HL-60/S4 treated with retinoic acid at 250 ng/mL for 4 days and 3 days (cell line): ENCODE results near the gene DNASE2B.

Experiments
- in situ Hi-C: fragments of 300-500 bp; cut with MboI; formaldehyde crosslinking; loops from 2 replicates; pipeline ENCODE4 v1.7.0; 2022; ENCODE audit warnings: low sequenced_read_pairs

DNASE2B gene, protein sequence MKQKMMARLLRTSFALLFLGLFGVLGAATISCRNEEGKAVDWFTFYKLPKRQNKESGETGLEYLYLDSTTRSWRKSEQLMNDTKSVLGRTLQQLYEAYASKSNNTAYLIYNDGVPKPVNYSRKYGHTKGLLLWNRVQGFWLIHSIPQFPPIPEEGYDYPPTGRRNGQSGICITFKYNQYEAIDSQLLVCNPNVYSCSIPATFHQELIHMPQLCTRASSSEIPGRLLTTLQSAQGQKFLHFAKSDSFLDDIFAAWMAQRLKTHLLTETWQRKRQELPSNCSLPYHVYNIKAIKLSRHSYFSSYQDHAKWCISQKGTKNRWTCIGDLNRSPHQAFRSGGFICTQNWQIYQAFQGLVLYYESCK

DNA sequence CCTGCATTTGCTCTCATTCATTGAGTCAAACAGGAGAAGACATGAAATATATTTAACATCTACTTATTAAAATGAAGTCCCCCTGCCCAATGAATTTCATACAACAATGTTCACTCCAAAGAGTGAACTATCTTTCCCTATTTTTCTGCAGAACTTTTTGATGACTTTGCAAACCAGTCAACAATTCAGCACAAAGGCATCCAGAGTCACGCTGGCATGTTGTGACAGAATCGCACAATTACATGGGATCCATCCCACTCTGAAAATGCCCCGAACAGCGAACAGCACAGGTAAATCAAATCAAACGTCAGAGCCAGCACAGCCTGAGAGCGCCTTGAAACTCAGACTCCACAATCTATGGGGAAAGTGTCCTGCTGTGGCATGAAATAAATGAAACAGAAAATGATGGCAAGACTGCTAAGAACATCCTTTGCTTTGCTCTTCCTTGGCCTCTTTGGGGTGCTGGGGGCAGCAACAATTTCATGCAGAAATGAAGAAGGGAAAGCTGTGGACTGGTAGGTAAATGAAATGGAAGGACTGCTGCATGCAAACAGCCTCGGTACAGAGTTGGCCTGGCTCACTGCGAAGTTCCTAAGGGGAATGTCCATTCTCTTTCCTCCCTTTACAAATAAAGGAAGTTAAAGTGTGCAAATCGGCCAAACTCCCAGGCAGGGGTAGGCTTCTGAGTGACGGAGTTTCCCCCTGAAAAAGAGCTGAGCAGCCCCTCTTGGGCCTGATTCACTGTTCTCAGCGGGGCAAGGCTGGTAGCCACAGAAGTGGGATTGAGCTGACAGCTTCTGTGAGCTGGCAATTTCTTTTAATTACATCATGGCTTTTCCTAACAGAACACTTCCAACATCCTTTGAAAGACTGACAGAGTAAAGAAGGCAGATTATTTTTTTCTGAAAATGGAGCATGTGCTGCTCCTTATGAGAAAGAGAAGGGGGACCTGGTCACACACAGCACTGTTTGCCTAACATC is at the start of gene DNASE2B:
TSS of gene DNASE2B (plus strand) at position 310 of the 981 bp plus-strand sequence. CDS start at position 391, 81 bp downstream.
- in situ Hi-C loops: no loop called here

DNA sequence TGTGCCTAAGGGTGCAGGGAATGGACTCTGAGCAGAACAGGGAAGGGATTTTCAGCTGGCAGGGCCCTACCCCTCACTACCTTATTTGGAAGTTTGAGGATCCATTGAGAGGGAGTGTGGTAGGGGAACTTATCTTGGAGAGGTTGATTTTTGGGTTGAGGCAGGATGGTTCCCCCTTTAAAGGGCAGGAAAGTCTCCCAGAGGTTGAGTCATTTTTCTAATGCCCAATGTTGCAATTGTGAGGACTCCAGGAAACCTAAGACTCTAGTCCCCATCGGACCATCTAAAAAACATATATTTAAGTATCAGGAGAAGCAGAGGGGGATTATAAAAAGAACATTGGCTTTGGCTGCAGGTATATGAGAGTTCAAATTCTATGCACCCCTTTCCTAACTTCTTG is 49.5 kb upstream of the DNASE2B start:
- in situ Hi-C loops: no loop called here

DNA sequence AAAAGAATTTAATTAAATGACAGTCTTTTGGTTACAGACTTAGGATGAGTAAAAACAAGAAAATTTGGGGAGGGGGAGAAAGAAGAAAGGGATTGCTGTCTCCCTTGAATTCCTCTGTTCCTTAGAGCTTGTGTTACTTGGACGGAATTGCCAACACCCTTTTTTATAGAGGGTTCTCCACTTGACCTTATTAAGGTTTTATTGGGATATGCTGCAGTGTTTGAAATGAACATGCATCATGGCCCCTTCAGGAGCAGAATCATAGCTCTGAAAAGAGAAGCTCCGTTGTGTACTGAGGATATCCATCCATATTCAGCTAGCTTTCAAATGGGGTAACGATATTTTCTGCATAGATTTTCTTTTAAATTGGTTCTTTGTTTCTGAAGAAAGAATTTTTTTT is 48.2 kb upstream of the DNASE2B start:
- in situ Hi-C loops: no loop called here

DNA sequence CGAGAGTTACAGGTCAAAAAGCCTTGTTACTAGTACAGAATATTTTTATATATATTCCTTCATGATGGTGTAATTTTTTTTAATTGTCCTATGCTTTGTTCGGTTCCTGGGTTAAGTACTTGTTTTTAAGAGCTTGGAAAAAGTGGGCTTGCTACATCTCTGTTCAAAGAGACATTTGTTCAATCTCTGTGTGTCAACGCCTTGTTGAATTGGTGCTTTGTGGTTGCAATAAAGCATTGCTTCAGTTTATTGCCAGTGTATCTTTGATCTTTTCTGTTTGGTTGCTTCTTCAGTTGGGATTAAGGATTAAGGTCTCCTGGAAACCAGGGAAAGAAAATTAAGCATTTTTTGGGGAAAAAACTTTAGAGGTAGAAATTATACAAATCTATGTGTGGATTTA is 47.7 kb upstream of the DNASE2B start:
- in situ Hi-C loops: no loop called here

DNA sequence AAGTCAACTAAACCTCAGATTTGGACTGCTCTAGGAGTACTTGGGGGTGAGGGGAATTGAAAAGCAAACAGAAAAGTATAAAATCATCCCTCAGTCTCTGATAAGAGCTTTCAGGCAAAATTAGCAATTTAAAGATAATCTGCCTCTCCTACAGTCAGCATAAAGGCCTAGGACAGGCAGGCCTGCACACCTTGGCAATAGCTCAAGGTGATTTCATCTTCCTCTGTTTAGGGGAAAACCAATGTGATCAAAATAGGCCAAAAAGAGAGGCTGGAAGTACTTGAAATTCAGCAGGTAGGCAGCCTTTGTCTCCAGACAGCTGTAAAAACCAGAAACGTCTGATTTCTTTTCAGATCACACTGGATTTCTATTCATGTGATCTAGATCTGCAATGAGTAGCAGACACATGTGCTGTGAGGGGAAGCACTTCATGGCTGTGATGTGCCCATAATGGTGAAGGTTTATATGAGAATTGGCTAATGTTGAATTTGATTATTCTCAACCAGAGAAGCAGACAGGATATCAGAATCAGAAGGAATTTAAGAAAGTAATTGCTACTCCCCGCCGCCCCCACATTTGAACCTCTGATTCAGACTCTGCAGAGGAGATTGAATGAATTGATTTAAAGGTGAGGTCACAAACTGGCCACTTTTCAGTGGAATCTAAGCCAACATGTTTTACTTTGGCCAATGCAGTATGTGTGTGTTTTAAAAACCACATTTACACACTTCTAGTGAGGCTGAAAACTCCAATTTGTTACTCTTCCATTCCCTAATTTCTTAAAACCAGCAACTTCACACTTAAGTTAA is 45.8 kb upstream of the DNASE2B start:
- in situ Hi-C loops: no loop called here

DNA sequence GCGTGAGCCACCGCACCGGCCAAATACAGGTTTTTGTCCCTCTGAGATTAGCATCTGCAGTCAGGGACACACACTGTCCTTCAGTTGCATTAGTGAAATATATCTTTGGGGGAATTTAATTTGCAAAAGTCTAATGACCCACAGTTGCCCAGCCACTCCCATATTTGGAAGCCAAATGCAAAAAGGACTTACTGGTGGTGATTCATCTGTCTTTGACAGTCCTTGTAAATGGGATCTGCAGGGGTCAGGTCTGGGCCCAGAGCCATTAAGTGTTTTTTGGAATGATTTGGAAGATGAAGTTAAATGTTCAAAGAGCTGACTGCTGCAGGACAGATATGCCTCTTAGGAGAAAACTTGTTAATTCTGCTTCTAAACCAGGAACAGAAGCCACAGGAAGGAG is 44.6 kb upstream of the DNASE2B start:
- in situ Hi-C loops: no loop called here

DNA sequence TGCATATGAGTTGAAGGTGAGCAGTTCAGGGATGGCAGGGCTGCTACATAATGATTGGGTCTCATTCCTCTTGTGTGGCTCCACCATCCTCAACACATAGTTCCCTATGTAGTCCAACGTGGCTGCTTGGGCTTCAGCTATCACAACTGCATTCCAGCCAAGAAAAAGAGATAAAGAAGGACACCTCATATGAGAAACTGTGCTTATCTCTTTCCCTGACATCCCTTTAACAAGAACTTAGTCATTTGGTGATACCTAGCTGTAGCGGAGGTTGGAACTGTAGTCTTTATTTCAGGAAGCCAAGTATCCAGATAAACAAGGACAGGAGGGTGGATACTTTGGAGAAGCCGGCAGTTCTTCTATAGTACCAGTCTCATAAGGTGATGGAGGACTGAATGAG is 42.7 kb upstream of the DNASE2B start:
- in situ Hi-C loops: no loop called here

DNA sequence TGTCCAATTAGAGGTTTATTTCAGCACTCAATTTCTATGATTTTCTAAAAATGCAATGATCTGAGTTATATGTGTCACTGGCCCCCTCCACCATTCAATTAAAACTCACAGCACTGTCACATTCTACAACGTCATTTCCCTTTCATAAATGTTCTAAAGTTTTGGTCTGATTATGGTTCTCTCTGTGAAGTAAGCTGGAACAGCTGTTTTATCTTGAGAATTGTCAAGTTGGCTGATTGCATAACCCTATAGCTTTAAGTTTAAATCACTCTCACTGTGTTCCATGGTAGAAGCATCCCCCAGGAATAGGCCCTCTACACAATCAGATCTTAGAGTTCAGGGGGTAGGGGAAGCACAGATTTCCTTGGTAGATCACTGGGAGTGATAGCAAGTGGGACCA is 41.4 kb upstream of the DNASE2B start:
- in situ Hi-C loops: no loop called here

DNA sequence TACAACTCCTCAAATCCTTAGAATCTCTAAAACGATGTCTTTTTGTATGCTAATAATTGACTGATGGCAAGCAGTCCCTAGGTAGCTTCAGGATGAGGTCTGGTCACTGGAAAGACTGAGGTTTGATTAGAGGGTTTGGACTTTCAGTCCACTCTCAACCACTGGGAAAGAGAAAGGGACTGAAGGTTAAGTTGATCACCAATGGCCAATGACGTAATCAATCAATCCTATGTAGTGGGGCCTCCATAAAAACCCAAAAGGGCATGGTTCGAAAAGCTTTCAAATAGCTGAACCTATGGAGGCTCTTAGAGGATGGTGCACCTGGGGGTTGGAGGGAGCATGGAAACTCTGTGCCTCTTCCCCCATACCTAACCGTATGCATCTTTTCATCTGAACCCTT is 39.6 kb upstream of the DNASE2B start:
- in situ Hi-C loops: no loop called here

DNA sequence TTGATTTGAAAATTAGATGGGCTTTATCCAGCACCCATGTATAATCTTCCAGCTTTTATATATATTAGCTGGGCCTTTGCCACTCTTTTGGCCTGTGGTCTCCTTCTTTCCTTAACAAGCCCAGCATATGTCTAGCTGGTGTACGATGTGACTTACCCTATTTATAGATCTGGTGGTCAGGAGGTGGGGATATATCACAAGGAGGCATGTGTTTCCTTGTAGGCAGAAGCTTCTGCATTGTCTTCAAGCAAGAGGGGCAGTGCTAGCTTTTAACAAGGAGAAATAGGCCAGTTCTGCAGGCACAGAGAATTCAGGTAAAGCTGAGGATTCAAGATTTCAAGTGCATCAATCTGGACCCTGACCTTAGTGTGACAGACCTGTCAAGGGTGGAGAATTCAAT is 38.0 kb upstream of the DNASE2B start:
- in situ Hi-C loops: no loop called here

DNA sequence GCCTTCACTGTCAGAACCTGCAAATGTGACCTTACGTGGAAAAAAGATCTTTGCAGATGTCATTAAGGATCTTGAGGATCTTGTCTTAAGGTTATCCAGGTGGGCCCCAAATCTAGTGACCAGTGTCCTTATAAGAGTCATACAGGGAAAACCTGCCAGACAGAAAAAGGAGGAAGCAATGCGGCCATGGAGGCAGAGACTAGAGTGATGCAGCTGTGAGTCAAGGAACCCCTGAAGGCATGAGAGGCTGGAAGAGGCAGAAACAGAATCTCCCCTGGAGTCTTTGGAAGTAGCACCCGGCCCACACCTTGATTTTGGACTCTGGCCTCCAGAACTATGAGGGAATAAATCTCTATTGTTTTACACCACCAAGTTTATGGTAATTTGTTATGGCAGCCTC is 36.5 kb upstream of the DNASE2B start:
- in situ Hi-C loops: no loop called here

DNA sequence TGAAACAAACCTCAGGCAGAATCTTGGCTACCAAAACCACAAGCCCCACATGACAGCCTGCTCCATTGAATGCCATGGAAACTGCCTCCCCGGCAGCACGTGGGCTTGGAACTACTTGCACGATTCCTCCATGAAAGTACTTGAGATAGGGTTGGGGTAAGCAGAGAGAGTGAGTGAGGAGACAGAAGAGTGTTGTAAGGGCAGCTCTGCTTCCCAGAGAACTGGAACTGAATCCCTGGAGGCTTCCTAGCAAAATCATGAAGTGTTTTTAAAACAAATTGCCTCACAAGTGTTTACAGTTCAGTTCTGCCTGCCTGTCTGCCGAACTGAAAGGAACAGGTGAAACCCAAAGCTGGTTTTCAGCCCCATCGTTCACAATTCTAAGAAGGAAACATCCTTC is 35.3 kb upstream of the DNASE2B start:
- in situ Hi-C loops: no loop called here

DNA sequence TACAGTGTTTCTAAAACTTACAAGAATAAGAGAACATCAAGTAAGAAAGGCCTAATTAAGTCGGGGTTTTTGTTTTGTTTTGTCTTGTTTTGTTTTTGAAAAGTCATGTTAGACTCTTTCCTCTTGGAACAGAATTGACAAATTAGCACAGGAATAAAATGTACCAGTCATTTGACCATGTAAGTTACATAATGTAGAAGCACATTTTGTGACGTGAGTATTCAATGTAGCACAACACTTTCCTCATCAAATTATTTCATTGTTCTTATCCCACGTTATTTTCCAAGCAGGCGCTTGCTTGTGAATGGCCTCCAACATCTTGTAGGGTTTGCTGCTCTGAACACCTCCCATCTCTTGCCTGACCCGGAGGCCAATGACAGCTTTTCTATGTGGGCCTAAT is 34.7 kb upstream of the DNASE2B start:
- in situ Hi-C loops: no loop called here

DNA sequence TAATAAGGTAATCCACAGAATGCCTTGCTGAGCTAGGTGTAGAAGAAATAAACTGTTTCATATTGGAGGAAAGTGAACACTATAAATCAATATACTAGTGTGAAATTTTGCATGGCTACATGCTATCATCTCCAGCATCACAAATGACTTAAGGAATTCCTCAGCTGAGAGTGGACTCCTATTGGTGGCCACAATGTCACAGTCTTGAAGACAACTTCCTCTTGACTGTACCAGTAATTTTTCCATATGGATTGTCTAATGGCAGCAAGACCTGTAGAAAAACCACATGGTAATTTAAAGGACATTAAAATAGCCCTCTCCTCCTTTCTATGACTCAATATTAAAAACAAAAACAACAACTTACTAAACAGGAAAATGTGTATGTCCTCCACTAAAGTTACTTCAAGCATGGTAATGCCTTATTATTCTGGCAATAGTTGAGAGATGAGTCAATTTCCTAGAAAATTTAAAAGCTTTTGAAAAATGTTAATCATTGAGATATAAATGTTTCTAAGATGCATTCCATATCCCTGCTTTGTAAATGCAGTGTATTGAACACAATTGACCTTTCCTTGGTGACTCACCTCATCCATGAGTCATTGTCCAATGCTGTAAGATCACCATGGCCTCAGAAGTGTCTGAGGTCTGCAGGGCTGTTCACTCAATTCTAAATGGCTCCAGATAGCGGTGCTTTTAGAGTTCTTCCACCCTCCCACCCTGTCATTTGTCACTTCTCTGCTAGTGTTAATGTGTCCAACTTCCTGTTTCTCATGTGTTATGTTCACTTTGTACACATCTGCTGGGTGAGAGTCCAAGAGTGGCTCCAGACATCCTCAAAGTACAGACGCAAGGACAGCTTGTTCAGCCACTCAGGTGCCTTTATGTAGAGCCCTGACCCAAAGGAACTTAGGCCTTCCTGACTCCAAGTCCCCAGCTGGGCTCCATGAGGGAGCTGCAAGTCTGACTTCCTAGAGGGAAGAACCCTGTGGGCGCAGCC is 32.8 kb upstream of the DNASE2B start:
- in situ Hi-C loops: no loop called here

DNA sequence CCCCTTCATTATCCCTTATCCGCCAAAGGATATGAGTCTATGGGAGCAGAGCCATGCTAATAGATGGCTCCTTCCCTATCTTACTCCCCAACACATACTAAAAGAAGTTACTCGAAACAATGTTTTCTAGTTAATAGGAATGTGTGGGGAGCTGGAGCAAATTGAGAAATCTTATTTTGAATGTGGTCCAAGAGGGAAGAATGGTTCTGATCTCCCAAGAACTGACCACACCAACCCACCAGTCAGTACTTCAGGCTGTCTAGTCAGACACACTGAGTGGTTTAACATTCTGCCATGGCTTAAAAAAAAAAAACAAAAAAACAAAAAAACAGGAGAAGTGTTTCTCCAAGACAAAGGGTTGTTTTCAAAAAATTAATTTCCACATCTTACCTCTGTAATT is 31.5 kb upstream of the DNASE2B start:
- in situ Hi-C loops: no loop called here

DNA sequence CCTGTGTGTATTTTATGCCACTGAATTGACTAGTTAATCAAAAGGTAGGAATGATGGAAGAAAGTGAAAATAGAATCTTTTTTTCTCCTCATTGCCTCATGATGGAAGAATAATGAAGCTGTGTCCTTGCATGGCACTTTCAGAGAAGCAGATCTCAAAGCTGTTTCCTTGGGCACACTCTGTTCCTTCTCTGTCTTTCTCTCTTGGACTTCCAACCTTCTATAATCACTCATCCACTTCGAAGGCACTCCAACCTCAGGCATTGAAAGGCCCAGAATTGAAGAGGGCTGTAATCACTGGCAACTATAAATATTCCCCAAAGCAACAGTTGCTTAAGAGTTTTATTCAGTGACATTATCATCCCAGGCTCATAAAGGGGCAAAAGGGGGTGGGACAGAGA is 31.1 kb upstream of the DNASE2B start:
- in situ Hi-C loops: no loop called here

DNA sequence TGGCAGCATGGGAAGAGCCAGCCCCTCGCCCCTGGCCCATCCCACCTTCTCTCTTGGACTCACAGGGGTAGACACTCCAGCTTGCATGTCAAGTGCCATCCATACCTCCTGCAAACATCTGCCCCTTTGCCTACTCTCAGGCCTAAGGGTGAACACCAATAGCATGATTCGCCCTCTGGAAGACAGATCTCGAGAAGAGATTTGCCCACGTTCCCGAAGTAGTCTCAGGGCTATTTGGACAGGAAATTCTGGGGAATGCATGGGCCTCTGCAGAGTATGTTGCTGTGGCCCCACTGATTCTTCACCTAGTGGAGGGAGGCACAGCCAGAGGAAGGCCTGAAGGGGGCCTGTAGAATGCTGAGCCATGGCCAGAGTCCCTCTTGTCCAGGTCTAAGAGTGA is 29.8 kb upstream of the DNASE2B start:
- in situ Hi-C loops: no loop called here

DNA sequence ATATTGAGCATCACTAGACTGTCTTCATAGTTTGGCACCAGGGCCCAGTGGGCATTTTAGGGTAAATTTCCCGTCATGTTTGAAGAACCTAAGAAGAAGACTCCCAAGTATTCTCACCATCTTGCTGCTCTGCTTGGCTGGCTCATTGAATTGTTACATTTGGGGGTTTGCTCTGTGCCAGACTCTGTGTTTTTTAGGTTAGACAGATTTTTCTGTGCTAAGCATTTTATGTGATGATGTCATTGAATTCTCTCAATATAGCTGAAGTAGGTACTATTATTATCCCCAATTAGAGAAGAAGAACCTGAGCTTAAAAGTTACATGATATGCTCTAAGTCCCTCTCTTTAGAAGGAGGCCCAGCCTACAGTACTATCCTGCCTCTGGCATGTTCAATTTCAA is 28.0 kb upstream of the DNASE2B start:
- in situ Hi-C loops: no loop called here

DNA sequence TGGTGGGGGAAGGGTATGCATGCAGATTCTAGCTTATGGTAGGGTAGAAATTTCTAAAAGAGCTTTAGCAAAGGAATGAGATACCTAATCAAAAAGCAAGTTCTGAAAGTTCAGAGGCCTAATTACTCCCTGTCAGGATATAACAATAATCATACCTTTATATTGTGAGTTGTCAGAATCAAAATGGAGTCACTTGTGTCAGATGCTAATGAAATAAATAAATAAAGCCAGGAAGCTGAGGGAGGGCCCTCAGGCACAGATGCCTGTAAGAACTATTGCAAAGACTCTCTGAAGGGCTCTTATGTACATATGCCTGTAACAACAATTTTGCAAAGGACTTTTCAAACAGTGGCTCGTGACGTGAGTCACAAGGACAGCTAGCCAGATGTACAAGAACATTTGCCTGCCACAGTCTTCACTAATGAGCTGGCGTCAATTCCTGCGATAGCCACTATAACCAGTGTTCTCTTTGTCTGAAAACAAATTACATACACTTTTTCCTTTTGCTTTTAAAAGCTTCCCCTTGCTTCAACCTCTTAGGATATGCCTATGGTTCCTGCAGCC is 27.4 kb upstream of the DNASE2B start:
- in situ Hi-C loops: no loop called here
